ENCODE measurements around the gene GTF2IRD1.

DNA sequence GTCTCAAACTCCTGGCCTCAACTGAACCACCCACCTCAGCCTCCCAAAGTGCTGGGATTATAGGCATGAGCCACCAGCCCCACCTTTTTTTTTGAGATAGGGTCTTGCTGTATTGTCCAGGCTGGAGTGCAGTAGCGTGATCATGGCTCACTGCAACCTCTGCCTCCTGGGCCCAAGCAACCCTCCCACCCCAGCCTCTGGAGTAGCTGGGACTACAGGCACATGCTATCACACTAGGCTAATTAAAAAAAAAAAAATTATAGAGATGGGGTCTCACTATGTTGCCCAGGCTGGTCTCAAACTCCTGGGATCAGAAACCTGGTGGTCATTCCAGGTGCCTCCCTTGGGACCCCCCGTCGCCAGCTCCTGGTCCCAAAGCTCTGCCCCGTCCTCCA is 25.0 kb downstream of the GTF2IRD1 start:
- TF ChIP-seq CTCF (conservative IDR thresholded peaks at IDR 0.05 in 1 of 2, IDR thresholded peaks at IDR 0.05 in 1 of 2; ENCODE audit: low read depth in 1 of 2, low read length in 2 of 2) (no peak), EZH2 (IDR thresholded peaks at IDR 0.05; ENCODE audit: low read length, missing control alignments) (no peak)
